ENCODE results near the gene PRR5L.

Gene PRR5L

GRCh38 chr11:36402568-36403170, 106.6 kb downstream of the PRR5L start:
- H3K36me3 ChIP-seq (ENCODE audit: low read length): no peaks in the 10 kb centered on the region
- no peak overlapping the region for H2AFZ ChIP-seq (ENCODE audit: low read depth, low read length, severe bottlenecking)
- no peaks in the 10 kb centered on the region for H3K79me2 ChIP-seq (ENCODE audit: insufficient read depth, low read length)
- H4K20me1 ChIP-seq (ENCODE audit: low read depth, low read length): no peaks in the 10 kb centered on the region
- no peaks in the 10 kb centered on the region for H3K9me2 ChIP-seq (replicated peaks; ENCODE audit: insufficient read depth, low read length)
- no peak overlapping the region for H3K27ac ChIP-seq (ENCODE audit: low read depth, low read length)
- no peaks in the 10 kb centered on the region for H3K9me3 ChIP-seq (ENCODE audit: insufficient read depth, low read length)
- H3K4me3 ChIP-seq (ENCODE audit: insufficient read depth, low read length, poor library complexity, severe bottlenecking): no peak overlapping the region
- no peaks in the 10 kb centered on the region for H3F3A ChIP-seq (ENCODE audit: insufficient read depth)
- no peak for TF ChIP-seq CTCF (IDR thresholded peaks at IDR 0.05; ENCODE audit: insufficient read depth, low read length, poor library complexity, severe bottlenecking)
- TF ChIP-seq EZH2phosphoT487 (conservative IDR thresholded peaks at IDR 0.05; ENCODE audit: low read length): no peak
- H3K9ac ChIP-seq (ENCODE audit: low read length): no peak overlapping the region
- no peak overlapping the region for H3K4me2 ChIP-seq (ENCODE audit: low read depth, low read length, poor library complexity, severe bottlenecking)
- H3K27me3 ChIP-seq (ENCODE audit: low read length): no peaks in the 10 kb centered on the region

GRCh38 chr11:36403661-36404060, 107.6 kb downstream of the PRR5L start:
- Histone ChIP-seq H3F3A (ENCODE audit: insufficient read depth) (no peaks in the 10 kb centered on the region), H3K36me3 (ENCODE audit: low read length) (no peaks in the 10 kb centered on the region), H3K9me2 (replicated peaks; ENCODE audit: insufficient read depth, low read length) (no peaks in the 10 kb centered on the region), H4K20me1 (ENCODE audit: low read depth, low read length) (no peaks in the 10 kb centered on the region), H2AFZ (ENCODE audit: low read depth, low read length, severe bottlenecking) (no peak overlapping the region), H3K27me3 (ENCODE audit: low read length) (no peaks in the 10 kb centered on the region), H3K9ac (ENCODE audit: low read length) (no peak overlapping the region), H3K4me3 (ENCODE audit: insufficient read depth, low read length, poor library complexity, severe bottlenecking) (no peak overlapping the region), H3K9me3 (ENCODE audit: insufficient read depth, low read length) (no peaks in the 10 kb centered on the region), H3K79me2 (ENCODE audit: insufficient read depth, low read length) (no peaks in the 10 kb centered on the region), H3K27ac (ENCODE audit: low read depth, low read length) (no peak overlapping the region), H3K4me2 (ENCODE audit: low read depth, low read length, poor library complexity, severe bottlenecking) (no peak overlapping the region)
- TF ChIP-seq EZH2phosphoT487 (conservative IDR thresholded peaks at IDR 0.05; ENCODE audit: low read length): no peak
- no peak for TF ChIP-seq CTCF (IDR thresholded peaks at IDR 0.05; ENCODE audit: insufficient read depth, low read length, poor library complexity, severe bottlenecking)

DNA sequence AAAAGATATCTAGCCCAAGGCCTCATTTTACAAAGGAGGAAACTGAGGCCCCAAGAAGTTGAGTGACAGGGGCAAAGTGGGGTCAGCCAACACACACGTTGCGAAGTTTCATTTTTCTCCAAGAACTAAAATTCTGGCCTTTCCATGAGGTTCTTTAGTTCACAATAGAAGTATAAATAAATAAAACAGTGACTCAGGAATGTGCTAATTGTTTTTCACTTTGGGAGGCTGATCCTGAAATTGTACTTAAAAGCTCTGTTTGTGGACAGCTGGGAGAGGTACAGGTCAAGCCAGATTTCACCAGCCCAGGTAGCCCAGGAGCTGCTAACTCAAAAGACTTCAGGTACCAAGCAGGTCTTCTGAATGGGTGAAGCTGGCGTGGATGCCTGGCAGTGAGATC, 108.7 kb downstream of the PRR5L start:
- Histone ChIP-seq H3K4me3 (ENCODE audit: insufficient read depth, low read length, poor library complexity, severe bottlenecking) (no peak overlapping the region), H3K27ac (ENCODE audit: low read depth, low read length) (no peak overlapping the region), H3K4me2 (ENCODE audit: low read depth, low read length, poor library complexity, severe bottlenecking) (no peak overlapping the region), H3K9me3 (ENCODE audit: insufficient read depth, low read length) (no peaks in the 10 kb centered on the region), H3K27me3 (ENCODE audit: low read length) (no peaks in the 10 kb centered on the region), H3F3A (ENCODE audit: insufficient read depth) (no peaks in the 10 kb centered on the region), H4K20me1 (ENCODE audit: low read depth, low read length) (no peaks in the 10 kb centered on the region), H3K9me2 (replicated peaks; ENCODE audit: insufficient read depth, low read length) (no peaks in the 10 kb centered on the region), H3K9ac (ENCODE audit: low read length) (no peak overlapping the region), H2AFZ (ENCODE audit: low read depth, low read length, severe bottlenecking) (no peak overlapping the region), H3K36me3 (ENCODE audit: low read length) (no peaks in the 10 kb centered on the region), H3K79me2 (ENCODE audit: insufficient read depth, low read length) (no peaks in the 10 kb centered on the region)
- no peak for TF ChIP-seq EZH2phosphoT487 (conservative IDR thresholded peaks at IDR 0.05; ENCODE audit: low read length)
- TF ChIP-seq CTCF (IDR thresholded peaks at IDR 0.05; ENCODE audit: insufficient read depth, low read length, poor library complexity, severe bottlenecking): no peak

Measured in SU-DHL-6 (cell line).